Stimulated activated CD4-positive, alpha-beta T cell treated with anti-CD3 and anti-CD28 coated beads, TNF-alpha, amount 100 ng/mL, for 48 hours (primary cell): ENCODE measurements around the gene MAST4.
"Not testable (repeated sequence)": the region's sequence is repeated elsewhere in the genome, so short reads cannot be mapped to it uniquely, and the experiment has no call there.

Source experiments
- DNase-seq, 3 donors: peaks; one replicate each; pipeline ENCODE4 v3.0.0-alpha.2; 2020; ENCODE audit warnings: low read depth in 3 of 3

MAST4 gene

GRCh38 chr5:66646570-66646969 is 50.4 kb downstream of the MAST4 start:
- no peak for DNase-seq

GRCh38 chr5:66647146-66647856 is 51.1 kb downstream of the MAST4 start:
- DNase-seq = no peak

GRCh38 chr5:66652818-66653217 is 56.6 kb downstream of the MAST4 start:
- DNase-seq = no peak

GRCh38 chr5:66653325-66653724 is 57.1 kb downstream of the MAST4 start:
- no peak for DNase-seq

GRCh38 chr5:66655395-66656324 is 59.5 kb downstream of the MAST4 start:
- no peak for DNase-seq

- DNase-seq = no peak
Measured at GRCh38 chr5:66658516-66658915, 62.3 kb downstream of the MAST4 start.

GRCh38 chr5:66659780-66660179 is 63.6 kb downstream of the MAST4 start:
- no peak for DNase-seq

GRCh38 chr5:66660396-66660795 is 64.2 kb downstream of the MAST4 start:
- no peak for DNase-seq

GRCh38 chr5:66661149-66661548 is 65.0 kb downstream of the MAST4 start:
- DNase-seq = no peak

- no peak for DNase-seq
Measured at GRCh38 chr5:66666778-66667177, 70.6 kb downstream of the MAST4 start.

- DNase-seq = no peak
Measured at GRCh38 chr5:66669086-66669861, 73.1 kb downstream of the MAST4 start.

- DNase-seq = no peak
Measured at GRCh38 chr5:66669862-66670195, 73.6 kb downstream of the MAST4 start.

- no peak for DNase-seq
Measured at GRCh38 chr5:66671305-66671704, 75.1 kb downstream of the MAST4 start.

- DNase-seq = no peak
Measured at GRCh38 chr5:66674802-66675201, 78.6 kb downstream of the MAST4 start.

- no peak for DNase-seq
Measured at GRCh38 chr5:66675406-66675805, 79.2 kb downstream of the MAST4 start.

- no peak for DNase-seq
Measured at GRCh38 chr5:66680221-66680620, 84.0 kb downstream of the MAST4 start.

GRCh38 chr5:66680804-66681203 is 84.6 kb downstream of the MAST4 start:
- no peak for DNase-seq

GRCh38 chr5:66684663-66685062 is 88.5 kb downstream of the MAST4 start:
- DNase-seq = no peak

- DNase-seq = no peak
Measured at GRCh38 chr5:66689522-66690220, 93.5 kb downstream of the MAST4 start.

GRCh38 chr5:66694036-66694435 is 97.8 kb downstream of the MAST4 start:
- DNase-seq = no peak

GRCh38 chr5:66695840-66696239 is 99.6 kb downstream of the MAST4 start:
- not testable (repeated sequence) for DNase-seq
